GM23248 (cell line): Measurements from ENCODE around the gene PDE8A. TPM values are rescaled to one million over a fixed set of nuclear protein-coding genes. Genes with fewer than 3 reads are reported as not detected.
A peak's percentile ranks its signal among the peaks of the same experiment; 100 is the strongest.

ENCODE experiments used
- DNase-seq: peaks from one replicate; pipeline ENCODE4 v3.0.0-alpha.2; 2015
- H2AFZ ChIP-seq: fragments of 200-600 bp; sonication (generic); 2 replicates; pipeline ENCODE4 v1.6.1; 2016; ENCODE audit warnings: antibody characterized with exemption
- H3F3A ChIP-seq: fragments of 200-600 bp; sonication (generic); 2 replicates; pipeline ENCODE4 v1.6.1; 2016; ENCODE audit warnings: mild to moderate bottlenecking, antibody characterized with exemption, mixed run types; ENCODE audit not compliant: insufficient read depth
- H3K27ac ChIP-seq: fragments of 200-600 bp; sonication (generic); 2 replicates; pipeline ENCODE4 v1.5.1; 2016; ENCODE audit warnings: mild to moderate bottlenecking
- H3K27me3 ChIP-seq: fragments of 200-600 bp; sonication (generic); replicated peaks from 2 replicates; pipeline ENCODE4 v1.6.1; 2016; ENCODE audit warnings: mild to moderate bottlenecking; ENCODE audit not compliant: insufficient read depth
- H3K36me3 ChIP-seq: fragments of 200-600 bp; sonication (generic); 2 replicates; pipeline ENCODE4 v1.6.1; 2016; ENCODE audit warnings: low read depth, mild to moderate bottlenecking
- H3K4me1 ChIP-seq: fragments of 200-600 bp; sonication (generic); 2 replicates; pipeline ENCODE4 v1.6.1; 2016; ENCODE audit warnings: mild to moderate bottlenecking; ENCODE audit not compliant: insufficient read depth
- H3K4me2 ChIP-seq: fragments of 200-600 bp; sonication (generic); one replicate; pipeline ENCODE4 v1.6.1; 2016; ENCODE audit warnings: mild to moderate bottlenecking; ENCODE audit not compliant: unreplicated experiment
- H3K4me3 ChIP-seq: fragments of 200-600 bp; sonication (generic); 2 replicates; pipeline ENCODE4 v1.5.1; 2016; ENCODE audit warnings: mild to moderate bottlenecking
- H3K79me2 ChIP-seq: fragments of 200-600 bp; sonication (generic); 2 replicates; pipeline ENCODE4 v1.6.1; 2016; ENCODE audit warnings: mild to moderate bottlenecking; ENCODE audit not compliant: insufficient read depth
- H3K9ac ChIP-seq: fragments of 200-600 bp; sonication (generic); 2 replicates; pipeline ENCODE4 v1.6.1; 2016; ENCODE audit warnings: mild to moderate bottlenecking
- H3K9me2 ChIP-seq: fragments of 200-600 bp; sonication (generic); 2 replicates; pipeline ENCODE4 v1.6.1; 2016; ENCODE audit warnings: mixed run types, mild to moderate bottlenecking, moderate library complexity; ENCODE audit not compliant: insufficient read depth
- H3K9me3 ChIP-seq: fragments of 200-600 bp; sonication (generic); one replicate; pipeline ENCODE4 v1.6.1; 2017; ENCODE audit warnings: low read depth
- H4K20me1 ChIP-seq: fragments of 200-600 bp; sonication (generic); 2 replicates; pipeline ENCODE4 v1.6.0; 2016; ENCODE audit not compliant: insufficient read depth
- EZH2 ChIP-seq: fragments of 200-600 bp; sonication (generic); IDR thresholded peaks from 2 replicates; pipeline ENCODE4 v1.6.1; 2018; ENCODE audit warnings: antibody characterized with exemption, mild to moderate bottlenecking; ENCODE audit not compliant: insufficient read depth, poor library complexity, severe bottlenecking
- EZH2phosphoT487 ChIP-seq: fragments of 200-600 bp; sonication (generic); IDR thresholded peaks from 2 replicates; pipeline ENCODE4 v1.6.1; 2018; ENCODE audit warnings: antibody characterized with exemption, moderate library complexity, mild to moderate bottlenecking, low read depth; ENCODE audit not compliant: insufficient read depth
- WGBS, 2 experiments: methylation state at CpG; one replicate each; pipeline ENCODE4 v1.1.6; 2015 to 2017; ENCODE audit warnings: low lambda C conversion rate in 2 of 2, low coverage in 1 of 2; ENCODE audit errors: missing lambda C conversion rate in 2 of 2; 5-methylcytosine and 5-hydroxymethylcytosine counted together
- in situ Hi-C: fragments of 300-500 bp; cut with MboI; formaldehyde crosslinking; loops from 2 replicates; pipeline ENCODE4 v1.15.0; 2020
- polyA plus RNA-seq: library from polyadenylated mRNA; unstranded; fragments of >200 nt; fragmentation: Nextera tagmentation; extraction: Ambion mirVana; gene quantifications from 2 replicates; pipeline ENCODE4 v1.2.1, GENCODE V29; 2016
- total RNA-seq: library from RNA; depleted of rRNA; stranded (reverse); fragments of >200 nt; shearing (Covaris generic); gene quantifications from 2 replicates; pipeline ENCODE4 v1.2.3, GENCODE V29; 2014

The PDE8A gene
- total and polyA plus RNA-seq, 2 experiments from 2014 or later = 13.9 to 22.7 TPM

DNA sequence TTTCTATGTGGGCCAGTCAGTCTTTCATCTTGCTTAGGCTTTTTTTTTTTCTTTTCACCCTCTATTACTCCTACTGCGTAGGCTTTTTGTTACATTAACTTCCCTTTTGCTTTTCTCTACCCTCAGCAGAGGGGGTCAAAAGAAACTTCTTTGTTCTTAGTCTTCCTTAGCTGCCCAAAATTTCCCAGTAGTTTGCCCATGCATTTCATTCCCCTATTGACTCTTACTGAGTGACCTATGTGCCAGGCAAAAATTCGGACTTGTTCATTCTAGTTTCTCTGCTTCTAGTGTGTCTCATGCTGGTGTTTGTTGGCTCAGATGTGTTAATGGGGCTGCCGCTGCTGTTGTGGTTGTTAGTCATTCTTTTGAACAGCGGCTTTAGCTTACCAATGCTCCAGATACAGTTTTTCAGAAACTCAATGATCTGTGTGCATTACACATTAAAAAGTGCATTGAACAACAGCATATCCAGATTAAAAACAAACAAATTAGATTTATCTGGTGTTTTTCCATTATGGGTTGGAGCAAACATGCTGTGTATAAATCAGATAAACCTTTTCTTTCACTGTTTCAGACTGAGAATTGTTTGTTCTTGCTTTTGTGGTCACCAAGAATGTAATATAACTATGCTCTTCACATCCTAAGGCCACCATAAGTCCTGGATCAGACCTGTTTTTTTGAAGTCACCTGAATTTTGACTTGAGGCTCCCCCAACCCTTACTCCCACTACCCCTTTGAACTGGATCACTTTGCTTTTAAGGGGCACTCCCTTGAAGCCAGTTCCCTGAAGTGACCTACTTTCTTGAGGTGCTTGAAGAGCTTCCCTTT is 43.1 kb downstream of the PDE8A start:
- Histone ChIP-seq H3K4me2 (peak overlapping the region; percentile 54), H3K9ac (no peak overlapping the region), H3K4me1 (peaks cover 13% of the 10 kb centered on the region), H3K27me3 (no peaks in the 10 kb centered on the region), H3K9me2 (no peaks in the 10 kb centered on the region), H3K36me3 (no peaks in the 10 kb centered on the region), H4K20me1 (peaks cover 14% of the 10 kb centered on the region; the same call in 1 of the 2 replicates), H3K4me3 (no peak overlapping the region), H3K27ac (0 out of 2 replicates have a peak overlapping the region, but pooled peaks have one; percentile 11), H3F3A (peaks cover 12% of the 10 kb centered on the region; the same call in 1 of the 2 replicates), H3K9me3 (no peaks in the 10 kb centered on the region), H2AFZ (no peak overlapping the region), H3K79me2 (peaks cover 98% of the 10 kb centered on the region)
- DNase-seq = peak; percentile 92
- in situ Hi-C loops = no loop called here
- WGBS, 2 experiments = 25 to 26% methylated on average over 4 of the region's 4 CpGs
- TF ChIP-seq EZH2 = no peak
- no peak for TF ChIP-seq EZH2phosphoT487

DNA sequence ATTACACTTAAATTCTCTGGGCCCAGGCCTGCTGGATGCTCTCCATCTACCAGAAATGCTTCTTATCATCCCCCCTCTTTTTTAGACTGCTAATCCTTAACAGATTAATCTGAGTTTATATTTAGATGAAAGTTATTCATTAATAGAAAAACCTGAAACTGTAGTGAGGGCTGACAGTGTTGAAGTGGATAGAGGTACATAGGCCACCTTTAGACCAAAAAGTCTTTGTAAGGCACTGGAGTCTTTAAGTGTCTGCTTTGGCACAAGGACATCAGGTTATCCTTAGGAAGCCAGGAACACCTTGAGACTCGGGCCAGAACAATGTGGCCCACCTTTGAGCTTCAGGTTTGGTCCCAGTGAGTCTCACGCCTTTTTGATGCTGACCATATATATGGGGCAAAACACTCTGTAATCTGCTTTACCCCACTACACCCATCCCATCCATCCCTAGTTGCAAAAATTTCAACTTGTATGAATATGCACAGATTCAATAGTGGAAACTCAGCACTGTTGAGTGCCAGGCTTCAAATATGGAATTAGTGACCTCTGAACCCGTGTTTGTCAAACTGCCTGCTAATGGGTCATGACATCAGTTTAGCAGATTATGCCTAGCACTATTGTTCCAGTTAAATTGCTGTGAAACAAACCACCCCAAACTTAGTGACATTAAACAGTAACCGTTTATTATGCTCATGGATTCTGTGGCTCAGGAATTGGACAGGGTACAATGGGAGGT is 44.0 kb downstream of the PDE8A start:
- no peaks in the 10 kb centered on the region for H3K36me3 ChIP-seq
- H3K4me3 ChIP-seq = no peak overlapping the region
- no peaks in the 10 kb centered on the region for H3K9me2 ChIP-seq
- peaks cover 21% of the 10 kb centered on the region for H3F3A ChIP-seq
- no peaks in the 10 kb centered on the region for H3K9me3 ChIP-seq
- no peak overlapping the region for H3K27ac ChIP-seq
- DNase-seq = no peak
- no peak overlapping the region for H3K4me2 ChIP-seq
- peaks cover 98% of the 10 kb centered on the region for H3K79me2 ChIP-seq
- H4K20me1 ChIP-seq = peaks cover 14% of the 10 kb centered on the region; the same call in 1 of the 2 replicates
- no peak overlapping the region for H3K9ac ChIP-seq
- TF ChIP-seq EZH2 = no peak
- TF ChIP-seq EZH2phosphoT487 = no peak
- no peak overlapping the region for H2AFZ ChIP-seq
- WGBS, 2 experiments = 93 to 96% methylated on average over 4 of the region's 4 CpGs
- in situ Hi-C loops = no loop called here
- no peaks in the 10 kb centered on the region for H3K27me3 ChIP-seq
- H3K4me1 ChIP-seq = peaks cover 23% of the 10 kb centered on the region

DNA sequence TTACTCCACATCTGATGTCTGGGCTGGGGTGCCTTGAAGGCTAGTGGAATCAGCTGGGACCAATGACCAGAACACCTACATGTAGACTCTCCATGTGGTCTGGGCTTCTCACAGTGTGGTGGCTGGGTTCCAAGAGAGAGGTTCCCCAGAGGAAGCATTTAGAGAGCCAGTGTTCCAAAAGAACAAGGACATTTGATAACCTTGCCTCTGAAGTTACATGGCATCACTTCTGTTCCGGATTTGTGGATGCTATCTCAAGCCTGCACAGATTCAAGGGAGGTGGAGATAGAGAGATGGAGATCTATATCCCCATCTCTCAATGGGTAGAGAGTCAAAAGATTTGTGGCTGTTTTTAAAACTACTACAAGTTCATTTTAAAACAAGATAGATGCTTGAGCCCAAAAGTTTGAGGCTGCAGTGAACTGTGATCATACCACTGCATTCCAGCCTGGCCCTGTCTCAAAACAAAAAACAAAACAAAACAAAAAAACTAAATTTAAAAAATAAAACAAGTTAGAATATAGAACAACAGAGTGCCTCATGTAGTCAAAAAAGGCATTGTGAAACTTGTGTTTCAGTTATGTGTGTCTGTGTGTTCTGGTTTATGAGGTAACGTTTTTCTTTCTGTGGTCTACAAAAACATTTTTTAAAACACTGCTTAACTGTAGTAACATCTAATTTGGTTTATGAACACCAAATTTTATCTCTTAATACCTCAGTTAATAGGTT is 44.8 kb downstream of the PDE8A start:
- Histone ChIP-seq H3K27ac (no peak overlapping the region), H3K4me1 (peaks cover 31% of the 10 kb centered on the region), H3K9ac (no peak overlapping the region), H2AFZ (no peak overlapping the region), H3K27me3 (no peaks in the 10 kb centered on the region), H3K4me2 (no peak overlapping the region), H3F3A (peaks cover 29% of the 10 kb centered on the region), H3K79me2 (peaks cover 97% of the 10 kb centered on the region), H3K4me3 (no peak overlapping the region), H3K36me3 (no peaks in the 10 kb centered on the region), H3K9me3 (no peaks in the 10 kb centered on the region), H4K20me1 (peaks cover 14% of the 10 kb centered on the region; the same call in 1 of the 2 replicates), H3K9me2 (no peaks in the 10 kb centered on the region)
- in situ Hi-C loops = no loop called here
- no peak for DNase-seq
- 71% methylated on average over 2 of the region's 2 CpGs for WGBS, 2 experiments
- TF ChIP-seq EZH2 = no peak
- no peak for TF ChIP-seq EZH2phosphoT487

DNA sequence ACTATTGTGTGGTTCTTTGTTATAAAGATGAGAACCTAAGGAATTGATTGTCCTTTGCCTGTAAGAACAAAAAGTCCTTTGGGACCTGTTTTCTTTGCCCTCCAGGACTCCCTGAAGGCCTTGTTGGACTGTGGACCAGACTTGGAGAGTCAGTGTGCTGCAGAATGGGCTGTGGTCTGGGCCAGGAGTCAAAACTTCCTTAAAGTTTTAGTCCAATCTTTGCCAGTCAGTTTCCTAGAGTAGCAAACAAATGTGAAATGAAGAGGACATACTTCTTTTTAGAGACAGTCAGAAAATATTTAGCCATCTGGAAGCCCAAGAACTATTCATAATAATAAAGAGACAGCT is 45.4 kb downstream of the PDE8A start:
- Histone ChIP-seq H3K27ac (no peak overlapping the region), H3K4me1 (peaks cover 32% of the 10 kb centered on the region), H3K36me3 (no peaks in the 10 kb centered on the region), H4K20me1 (peaks cover 14% of the 10 kb centered on the region; the same call in 1 of the 2 replicates), H3K4me2 (no peak overlapping the region), H3F3A (peaks cover 33% of the 10 kb centered on the region), H3K9me3 (no peaks in the 10 kb centered on the region), H3K79me2 (peaks cover 97% of the 10 kb centered on the region), H3K4me3 (no peak overlapping the region), H3K9ac (no peak overlapping the region), H2AFZ (no peak overlapping the region), H3K27me3 (no peaks in the 10 kb centered on the region), H3K9me2 (no peaks in the 10 kb centered on the region)
- DNase-seq = no peak
- in situ Hi-C loops = no loop called here
- no peak for TF ChIP-seq EZH2
- TF ChIP-seq EZH2phosphoT487 = no peak
